SJSA1 (cell line): ENCODE results near the gene WDR20. TPM values are rescaled to one million over a fixed set of nuclear protein-coding genes. Genes with fewer than 3 reads are reported as not detected.
A peak's percentile ranks its signal among the peaks of the same experiment; 100 is the strongest.

ENCODE experiments used
- DNase-seq, 2 experiments: peaks; one replicate each; pipeline ENCODE4 v3.0.0-alpha.2; 2015 to 2020; ENCODE audit warnings: low spot score in 2 of 2, low read depth in 1 of 2
- H3K27ac ChIP-seq: fragments of 250-450 bp; sonication (Bioruptor Pico); 2 replicates; pipeline ENCODE4 v1.5.1; 2020; ENCODE audit warnings: mild to moderate bottlenecking, moderate library complexity
- H3K27me3 ChIP-seq: fragments of 250-450 bp; sonication (Bioruptor Pico); replicated peaks from 2 replicates; pipeline ENCODE4 v1.5.1; 2020; ENCODE audit warnings: mild to moderate bottlenecking, moderate library complexity
- H3K36me3 ChIP-seq: fragments of 250-450 bp; sonication (Bioruptor Pico); 2 replicates; pipeline ENCODE4 v1.5.1; 2020; ENCODE audit warnings: mild to moderate bottlenecking
- H3K4me1 ChIP-seq: fragments of 250-450 bp; sonication (Bioruptor Pico); replicated peaks from 2 replicates; pipeline ENCODE4 v1.6.1; 2021; ENCODE audit warnings: mild to moderate bottlenecking
- H3K4me3 ChIP-seq: fragments of 250-450 bp; sonication (Bioruptor Pico); 2 replicates; pipeline ENCODE4 v1.5.1; 2020; ENCODE audit warnings: mild to moderate bottlenecking
- H3K9me3 ChIP-seq: fragments of 250-450 bp; sonication (Bioruptor Pico); replicated peaks from 2 replicates; pipeline ENCODE4 v1.5.1; 2020; ENCODE audit warnings: mild to moderate bottlenecking
- total RNA-seq: library from RNA; depleted of rRNA; stranded (reverse); fragments of >200 nt; shearing (Covaris generic); gene quantifications from 2 replicates; pipeline ENCODE4 v1.2.3, GENCODE V29; 2014

The WDR20 gene
- total RNA-seq, 1 experiment from 2014 or later, result 14.6 TPM

GRCh38 chr14:102226356-102227125 lies 86.8 kb downstream of the WDR20 start:
- no peaks in the 10 kb centered on the region for H3K27me3 ChIP-seq
- H3K9me3 ChIP-seq, result no peaks in the 10 kb centered on the region
- no peak overlapping the region for H3K4me3 ChIP-seq
- no peak for DNase-seq
- no peaks in the 10 kb centered on the region for H3K4me1 ChIP-seq
- no peaks in the 10 kb centered on the region for H3K36me3 ChIP-seq
- no peak overlapping the region for H3K27ac ChIP-seq

GRCh38 chr14:102227184-102227964 lies 87.7 kb downstream of the WDR20 start:
- no peaks in the 10 kb centered on the region for H3K4me1 ChIP-seq
- H3K36me3 ChIP-seq, result no peaks in the 10 kb centered on the region
- H3K27me3 ChIP-seq, result no peaks in the 10 kb centered on the region
- H3K27ac ChIP-seq, result no peak overlapping the region
- no peaks in the 10 kb centered on the region for H3K9me3 ChIP-seq
- DNase-seq, result no peak
- H3K4me3 ChIP-seq, result no peak overlapping the region

- H3K36me3 ChIP-seq, result no peaks in the 10 kb centered on the region
- no peaks in the 10 kb centered on the region for H3K4me1 ChIP-seq
- H3K27ac ChIP-seq, result no peak overlapping the region
- DNase-seq, result no peak
- no peaks in the 10 kb centered on the region for H3K9me3 ChIP-seq
- no peaks in the 10 kb centered on the region for H3K27me3 ChIP-seq
- H3K4me3 ChIP-seq, result no peak overlapping the region
These were observed 89.5 kb downstream of the WDR20 start for GRCh38 chr14:102229071-102229738.

GRCh38 chr14:102229739-102230092 lies 90.0 kb downstream of the WDR20 start:
- no peaks in the 10 kb centered on the region for H3K9me3 ChIP-seq
- H3K27me3 ChIP-seq, result no peaks in the 10 kb centered on the region
- H3K36me3 ChIP-seq, result no peaks in the 10 kb centered on the region
- no peaks in the 10 kb centered on the region for H3K4me1 ChIP-seq
- no peak overlapping the region for H3K27ac ChIP-seq
- H3K4me3 ChIP-seq, result no peak overlapping the region
- no peak for DNase-seq

- no peaks in the 10 kb centered on the region for H3K27me3 ChIP-seq
- no peak overlapping the region for H3K4me3 ChIP-seq
- no peak overlapping the region for H3K27ac ChIP-seq
- DNase-seq, result no peak
- no peaks in the 10 kb centered on the region for H3K4me1 ChIP-seq
- no peaks in the 10 kb centered on the region for H3K36me3 ChIP-seq
- H3K9me3 ChIP-seq, result no peaks in the 10 kb centered on the region
These were observed 90.9 kb downstream of the WDR20 start for GRCh38 chr14:102230481-102231210.

- Histone ChIP-seq H3K27me3 (no peaks in the 10 kb centered on the region), H3K36me3 (no peaks in the 10 kb centered on the region), H3K9me3 (no peaks in the 10 kb centered on the region), H3K27ac (no peak overlapping the region), H3K4me3 (no peak overlapping the region), H3K4me1 (no peaks in the 10 kb centered on the region)
- DNase-seq, result no peak
These were observed 92.0 kb downstream of the WDR20 start for GRCh38 chr14:102231476-102232347.

- H3K4me3 ChIP-seq, result no peak overlapping the region
- H3K4me1 ChIP-seq, result no peaks in the 10 kb centered on the region
- no peaks in the 10 kb centered on the region for H3K36me3 ChIP-seq
- no peak for DNase-seq
- no peaks in the 10 kb centered on the region for H3K27me3 ChIP-seq
- no peak overlapping the region for H3K27ac ChIP-seq
- H3K9me3 ChIP-seq, result no peaks in the 10 kb centered on the region
These were observed 92.6 kb downstream of the WDR20 start for GRCh38 chr14:102232348-102232625.

GRCh38 chr14:102233081-102233480 lies 93.4 kb downstream of the WDR20 start:
- Histone ChIP-seq H3K4me3 (no peak overlapping the region), H3K27me3 (no peaks in the 10 kb centered on the region), H3K4me1 (no peaks in the 10 kb centered on the region), H3K27ac (no peak overlapping the region), H3K36me3 (no peaks in the 10 kb centered on the region), H3K9me3 (no peaks in the 10 kb centered on the region)
- DNase-seq, result no peak

- Histone ChIP-seq H3K9me3 (no peaks in the 10 kb centered on the region), H3K27me3 (no peaks in the 10 kb centered on the region), H3K4me3 (no peak overlapping the region), H3K27ac (no peak overlapping the region), H3K36me3 (no peaks in the 10 kb centered on the region), H3K4me1 (no peaks in the 10 kb centered on the region)
- no peak for DNase-seq
These were observed 94.9 kb downstream of the WDR20 start for GRCh38 chr14:102234331-102235264.

- Histone ChIP-seq H3K4me1 (no peaks in the 10 kb centered on the region), H3K4me3 (no peak overlapping the region), H3K36me3 (no peaks in the 10 kb centered on the region), H3K9me3 (no peaks in the 10 kb centered on the region), H3K27me3 (no peaks in the 10 kb centered on the region), H3K27ac (no peak overlapping the region)
- peak; percentile 35 to 68 for DNase-seq
These were observed 95.7 kb downstream of the WDR20 start for GRCh38 chr14:102235275-102235897.

- H3K4me3 ChIP-seq, result no peak overlapping the region
These were observed 96.3 kb downstream of the WDR20 start for GRCh38 chr14:102236026-102236425.

GRCh38 chr14:102238131-102238530 lies 98.4 kb downstream of the WDR20 start:
- no peak for DNase-seq
- Histone ChIP-seq H3K4me3 (no peak overlapping the region), H3K36me3 (no peaks in the 10 kb centered on the region), H3K4me1 (no peaks in the 10 kb centered on the region), H3K9me3 (no peaks in the 10 kb centered on the region), H3K27me3 (no peaks in the 10 kb centered on the region), H3K27ac (no peak overlapping the region)

More at GRCh38 chr14:102236026-102236425, 96.3 kb downstream of the WDR20 start:
- Histone ChIP-seq H3K9me3 (no peaks in the 10 kb centered on the region), H3K27ac (no peak overlapping the region), H3K36me3 (no peaks in the 10 kb centered on the region), H3K27me3 (no peaks in the 10 kb centered on the region), H3K4me1 (no peaks in the 10 kb centered on the region)
- DNase-seq, result no peak
